LNCaP clone FGC (cell line): ENCODE measurements around the gene GLTP.
A peak's percentile ranks its signal among the peaks of the same experiment; 100 is the strongest.

Source experiments
- DNase-seq: peaks from one replicate; pipeline ENCODE4 v3.0.0-alpha.2; 2011; ENCODE audit warnings: low read depth
- H3K4me3 ChIP-seq: 2 replicates; pipeline ENCODE4 v1.5.1; 2011; ENCODE audit warnings: mild to moderate bottlenecking, low read depth, low read length, control low read depth
- CTCF ChIP-seq: IDR thresholded peaks from 2 replicates; pipeline ENCODE4 v1.5.1; 2012; ENCODE audit warnings: mild to moderate bottlenecking; ENCODE audit not compliant: control insufficient read depth, insufficient read depth; ENCODE audit errors: extremely low read depth

GLTP gene

GRCh38 chr12:109915171-109916040, 35.1 kb upstream of the GLTP start:
- no peak overlapping the region for H3K4me3 ChIP-seq
- DNase-seq = peak; percentile 76
- TF ChIP-seq CTCF = no peak

GRCh38 chr12:109914461-109914860, 34.1 kb upstream of the GLTP start:
- DNase-seq = no peak
- H3K4me3 ChIP-seq = no peak overlapping the region
- TF ChIP-seq CTCF = no peak

- no peak for TF ChIP-seq CTCF
- H3K4me3 ChIP-seq = no peak overlapping the region
- no peak for DNase-seq
These were observed 32.5 kb upstream of the GLTP start for GRCh38 chr12:109912855-109913321.

- no peak overlapping the region for H3K4me3 ChIP-seq
- DNase-seq = no peak
- peak; percentile 21; the same call in 1 of the 2 replicates for TF ChIP-seq CTCF
These were observed 30.6 kb upstream of the GLTP start for GRCh38 chr12:109910969-109911348.

- no peak for DNase-seq
- H3K4me3 ChIP-seq = no peak overlapping the region
- TF ChIP-seq CTCF = no peak
These were observed 30.1 kb upstream of the GLTP start for GRCh38 chr12:109910254-109910968.

GRCh38 chr12:109905301-109905700, 25.0 kb upstream of the GLTP start:
- no peak for DNase-seq
- H3K4me3 ChIP-seq = no peak overlapping the region
- TF ChIP-seq CTCF = no peak
